ENCODE data around the gene FGF10.

FGF10 gene

DNA sequence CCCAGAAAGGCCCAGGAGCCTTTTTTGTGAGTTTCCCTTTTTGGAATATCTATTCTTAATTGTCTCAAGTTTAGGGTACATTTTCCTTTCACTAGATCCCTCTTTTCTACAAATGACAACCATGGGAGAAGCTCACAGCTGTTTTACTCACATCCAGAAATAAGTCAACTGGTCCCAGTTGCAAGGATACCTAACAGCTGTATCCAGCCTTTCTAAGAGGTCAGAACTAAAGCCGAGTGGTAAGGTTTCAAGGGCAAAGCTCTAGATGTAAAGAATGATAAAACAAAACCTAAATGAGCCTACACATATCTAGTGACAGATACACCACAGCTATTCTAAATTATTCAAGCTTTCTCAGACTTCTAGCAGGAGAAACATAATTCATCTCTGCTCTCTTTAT lies 4.4 kb downstream of the FGF10 start:
- H3K4me1 Mint-ChIP-seq (ENCODE audit: low read depth in 2 of 2): no peaks in the 10 kb centered on the region
- H3K36me3 Mint-ChIP-seq (ENCODE audit: insufficient read depth): no peaks in the 10 kb centered on the region
- DNase-seq (no peak), ATAC-seq (replicated peaks) (no peak)
- peaks cover 2 to 18% of the 10 kb centered on the region in 2 donors for H3K9me3 Mint-ChIP-seq
- H3K27me3 Mint-ChIP-seq: peaks cover 18 to 31% of the 10 kb centered on the region in 2 donors
- no peak overlapping the region for H3K27ac Mint-ChIP-seq
- no peak overlapping the region for H3K4me3 Mint-ChIP-seq

DNA sequence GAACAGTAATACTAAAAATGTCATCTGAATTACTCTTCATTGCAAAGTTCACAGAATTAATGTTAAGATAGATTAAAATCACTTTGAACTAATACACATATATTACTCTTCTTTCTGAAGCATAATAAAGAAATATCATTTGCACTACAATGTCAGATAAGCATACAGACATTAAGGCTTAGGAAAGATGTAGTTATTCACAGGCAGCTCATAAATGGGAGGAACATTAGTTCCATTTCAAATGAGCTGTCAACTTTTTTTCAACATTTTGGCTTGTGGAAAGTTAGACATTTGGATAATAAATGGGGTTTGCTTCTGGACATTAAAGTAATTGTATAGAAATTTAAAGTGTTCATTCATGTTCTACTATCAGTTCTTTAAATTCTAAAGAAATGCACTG lies 6.3 kb downstream of the FGF10 start:
- peaks cover 11 to 12% of the 10 kb centered on the region in 2 donors for H3K27me3 Mint-ChIP-seq
- no peak overlapping the region for H3K27ac Mint-ChIP-seq
- no peaks in the 10 kb centered on the region for H3K4me1 Mint-ChIP-seq (ENCODE audit: low read depth in 2 of 2)
- DNase-seq (no peak), ATAC-seq (replicated peaks) (no peak)
- peaks cover 6 to 18% of the 10 kb centered on the region in 2 donors for H3K9me3 Mint-ChIP-seq
- H3K4me3 Mint-ChIP-seq: no peak overlapping the region
- no peaks in the 10 kb centered on the region for H3K36me3 Mint-ChIP-seq (ENCODE audit: insufficient read depth)

DNA sequence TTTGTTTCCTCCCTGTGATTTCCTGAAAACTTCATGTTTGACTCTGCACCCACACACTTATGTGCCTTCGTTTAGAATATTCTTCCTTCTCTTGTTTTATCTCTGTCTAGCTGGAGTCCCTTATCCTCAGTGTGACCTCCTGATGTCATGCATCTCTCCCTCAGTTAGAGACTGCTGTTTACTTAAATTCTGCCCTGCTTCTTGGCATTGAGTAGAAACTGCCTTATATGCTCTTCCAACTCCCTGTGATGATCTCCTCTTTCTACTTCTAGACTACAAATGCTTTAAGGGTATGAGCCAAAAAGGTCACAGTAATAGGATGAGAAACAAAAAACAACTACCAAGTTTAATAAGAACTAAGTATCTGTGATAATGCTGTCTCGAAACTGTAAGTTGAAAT lies 12.2 kb downstream of the FGF10 start:
- Mint-ChIP-seq H3K27me3 (no peaks in the 10 kb centered on the region), H3K4me1 (ENCODE audit: low read depth in 2 of 2) (no peaks in the 10 kb centered on the region), H3K36me3 (ENCODE audit: insufficient read depth) (no peaks in the 10 kb centered on the region), H3K9me3 (peaks cover 10 to 43% of the 10 kb centered on the region in 2 donors), H3K27ac (no peak overlapping the region), H3K4me3 (no peak overlapping the region)
- no peak for DNase-seq
- ATAC-seq (replicated peaks): no peak

DNA sequence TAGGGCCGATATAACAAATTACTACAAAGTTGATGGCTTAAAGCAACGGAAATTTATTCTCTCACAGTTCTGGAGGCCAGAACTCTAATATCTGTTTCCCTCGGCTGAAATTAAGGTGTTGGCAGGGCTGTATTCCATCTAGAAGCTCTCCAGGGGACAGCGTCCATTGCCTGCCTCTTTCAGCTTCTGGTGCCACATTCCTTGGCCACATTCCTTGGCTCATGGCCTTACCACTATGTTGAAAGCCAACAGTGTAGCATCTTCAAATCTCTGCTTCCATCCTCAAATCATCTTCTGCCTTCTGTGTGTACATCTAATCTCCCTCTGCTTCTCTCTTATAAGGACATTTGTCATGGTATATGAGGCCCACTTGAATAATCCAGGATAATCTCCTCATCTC lies 17.2 kb downstream of the FGF10 start:
- Mint-ChIP-seq H3K4me3 (no peak overlapping the region), H3K4me1 (ENCODE audit: low read depth in 2 of 2) (no peaks in the 10 kb centered on the region), H3K9me3 (peaks cover 7 to 30% of the 10 kb centered on the region in 2 donors), H3K27me3 (no peaks in the 10 kb centered on the region), H3K27ac (no peak overlapping the region), H3K36me3 (ENCODE audit: insufficient read depth) (no peaks in the 10 kb centered on the region)
- no peak for DNase-seq
- ATAC-seq (replicated peaks): no peak

DNA sequence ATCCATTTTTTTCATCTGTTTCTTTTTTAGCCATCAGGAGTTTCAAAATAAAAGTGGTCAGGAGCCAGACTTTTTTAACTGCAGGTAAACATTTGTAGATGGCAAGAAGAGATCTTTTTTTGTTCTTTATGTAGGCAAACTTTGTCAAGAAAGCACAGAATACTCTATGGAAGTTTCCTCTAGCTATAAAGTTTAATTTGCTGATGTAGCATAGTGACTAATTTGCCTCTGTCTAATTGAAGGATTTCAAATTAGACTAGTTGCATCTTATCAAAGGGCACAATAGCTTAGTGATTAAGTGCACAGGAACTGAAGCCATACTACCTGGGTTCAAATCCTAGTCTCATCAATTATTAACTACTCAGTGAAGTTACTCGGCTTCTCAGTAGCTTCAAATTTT lies 22.0 kb downstream of the FGF10 start:
- no peak for DNase-seq
- no peaks in the 10 kb centered on the region for H3K27me3 Mint-ChIP-seq
- no peaks in the 10 kb centered on the region for H3K36me3 Mint-ChIP-seq (ENCODE audit: insufficient read depth)
- H3K27ac Mint-ChIP-seq: no peak overlapping the region
- H3K4me3 Mint-ChIP-seq: no peak overlapping the region
- H3K9me3 Mint-ChIP-seq: peaks cover 4 to 13% of the 10 kb centered on the region in 2 donors
- no peak for ATAC-seq (replicated peaks)
- H3K4me1 Mint-ChIP-seq (ENCODE audit: low read depth in 2 of 2): no peaks in the 10 kb centered on the region

DNA sequence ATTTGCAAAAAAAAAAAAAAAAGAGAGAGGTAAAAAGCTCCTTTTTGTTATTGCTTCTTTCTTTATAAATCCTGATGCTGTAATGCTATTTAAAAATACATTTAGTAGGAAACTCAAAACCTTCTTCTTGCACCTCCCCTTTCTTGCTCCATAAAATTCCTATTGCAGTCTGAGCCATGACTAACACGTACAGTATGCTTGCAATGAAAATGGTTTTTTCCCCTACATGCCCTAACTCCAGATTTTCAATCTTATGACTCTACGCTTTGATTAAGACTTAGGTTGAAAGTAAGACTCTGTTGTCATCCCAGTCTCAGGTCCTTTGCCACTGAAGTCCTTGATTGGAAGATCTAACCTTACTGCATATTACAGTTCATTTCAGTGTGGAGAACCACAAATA lies 23.9 kb downstream of the FGF10 start:
- Mint-ChIP-seq H3K4me3 (no peak overlapping the region), H3K27me3 (no peaks in the 10 kb centered on the region), H3K9me3 (peaks cover 7 to 17% of the 10 kb centered on the region in 2 donors), H3K27ac (no peak overlapping the region), H3K4me1 (ENCODE audit: low read depth in 2 of 2) (no peaks in the 10 kb centered on the region), H3K36me3 (ENCODE audit: insufficient read depth) (no peaks in the 10 kb centered on the region)
- DNase-seq: no peak
- ATAC-seq (replicated peaks): no peak

DNA sequence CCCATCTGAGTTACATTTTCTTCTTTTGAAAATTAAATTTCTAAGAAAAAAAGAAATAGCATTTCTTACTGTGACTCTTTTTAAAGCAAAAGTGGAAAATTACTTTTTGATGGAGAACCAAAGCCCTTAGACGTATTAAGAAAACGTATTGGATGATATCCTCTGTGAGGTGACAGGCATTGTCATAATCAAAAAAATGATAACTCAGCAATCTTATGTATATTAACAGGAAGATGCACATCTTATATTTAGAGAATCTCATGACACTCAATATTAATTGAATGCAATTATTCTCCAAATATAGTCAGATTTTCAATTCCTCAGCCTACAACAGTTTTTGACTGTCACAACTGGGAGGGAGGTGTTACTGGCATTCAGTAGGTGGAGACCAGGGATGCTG lies 25.1 kb downstream of the FGF10 start:
- Mint-ChIP-seq H3K36me3 (ENCODE audit: insufficient read depth) (no peaks in the 10 kb centered on the region), H3K4me3 (no peak overlapping the region), H3K9me3 (peaks cover 9 to 17% of the 10 kb centered on the region in 2 donors), H3K27me3 (no peaks in the 10 kb centered on the region), H3K4me1 (ENCODE audit: low read depth in 2 of 2) (no peaks in the 10 kb centered on the region), H3K27ac (no peak overlapping the region)
- ATAC-seq (replicated peaks) (no peak), DNase-seq (no peak)

DNA sequence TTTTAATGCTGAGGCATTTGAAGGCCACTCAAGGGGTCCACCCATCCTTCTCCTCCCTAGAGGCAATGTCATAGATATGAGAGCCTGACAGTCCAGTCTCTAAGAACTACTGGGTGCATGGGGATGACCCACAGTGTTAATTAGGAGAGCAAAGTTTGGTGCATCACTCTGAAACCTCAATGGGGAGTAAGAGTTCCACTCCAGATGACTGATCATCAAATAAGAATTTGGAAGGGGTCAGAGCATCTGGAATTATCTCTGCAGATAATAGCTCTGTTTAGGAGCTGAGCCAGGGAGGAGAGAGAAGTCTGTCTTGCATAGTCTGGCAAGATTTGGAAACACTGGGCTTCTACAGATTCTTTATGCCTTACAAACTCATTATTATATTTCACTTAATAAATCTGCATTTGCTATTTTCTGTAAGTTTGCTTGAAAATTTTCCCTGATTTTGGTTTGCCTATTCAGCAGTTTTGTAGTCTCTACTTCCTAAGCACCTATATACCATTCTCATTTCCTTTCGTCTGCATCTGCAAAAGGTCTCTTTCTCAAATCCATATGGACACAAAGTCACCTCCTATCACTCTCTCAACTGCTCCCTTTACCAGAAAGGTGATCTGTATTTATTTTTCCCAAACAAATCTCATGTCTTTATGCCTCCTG lies 27.7 kb downstream of the FGF10 start:
- Mint-ChIP-seq H3K27me3 (no peaks in the 10 kb centered on the region), H3K36me3 (ENCODE audit: insufficient read depth) (no peaks in the 10 kb centered on the region), H3K27ac (no peak overlapping the region), H3K4me3 (no peak overlapping the region), H3K9me3 (peaks cover 9 to 17% of the 10 kb centered on the region in 2 donors), H3K4me1 (ENCODE audit: low read depth in 2 of 2) (no peaks in the 10 kb centered on the region)
- DNase-seq (no peak), ATAC-seq (replicated peaks) (no peak)

DNA sequence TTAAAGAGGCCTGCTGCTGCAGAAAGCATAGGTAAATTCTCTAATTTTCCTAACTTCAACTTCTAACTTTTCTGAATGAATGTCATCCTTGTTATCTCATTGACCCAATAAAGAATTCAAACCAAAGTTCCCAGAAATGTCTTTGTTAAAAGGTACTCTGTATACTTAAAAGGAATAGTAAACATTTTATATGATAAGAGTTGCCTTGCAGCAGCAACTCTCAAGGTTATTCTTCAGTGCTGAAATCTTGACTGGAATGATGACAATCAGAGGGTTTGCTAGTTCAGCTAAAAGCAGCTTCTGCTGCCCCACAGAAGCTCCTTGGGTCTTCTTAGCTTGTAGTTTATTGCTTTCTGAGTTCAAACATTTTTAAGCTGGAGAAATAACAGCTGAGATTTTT lies 28.3 kb downstream of the FGF10 start:
- DNase-seq: no peak
- Mint-ChIP-seq H3K27me3 (no peaks in the 10 kb centered on the region), H3K36me3 (ENCODE audit: insufficient read depth) (no peaks in the 10 kb centered on the region), H3K4me3 (no peak overlapping the region), H3K9me3 (peaks cover 6 to 17% of the 10 kb centered on the region in 2 donors), H3K4me1 (ENCODE audit: low read depth in 2 of 2) (no peaks in the 10 kb centered on the region), H3K27ac (no peak overlapping the region)
- ATAC-seq (replicated peaks): no peak

DNA sequence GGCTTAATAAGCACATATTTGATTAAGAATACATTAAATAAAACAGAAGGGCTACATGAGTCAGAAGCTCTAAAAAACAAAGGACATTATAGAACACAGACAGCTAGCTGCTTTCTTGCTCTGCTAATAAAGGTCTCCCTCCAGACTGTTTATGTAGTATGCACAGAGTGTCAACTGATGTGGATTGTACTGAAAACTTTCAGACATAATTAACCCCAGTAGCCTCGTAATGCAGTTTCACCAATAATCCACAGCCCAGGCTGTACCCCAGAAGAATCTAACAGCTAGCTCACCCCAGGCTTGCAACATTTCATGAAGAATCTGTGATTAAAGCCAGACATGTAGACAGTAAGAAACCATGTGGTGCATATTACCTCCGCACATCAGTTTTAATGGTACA lies 30.8 kb downstream of the FGF10 start:
- H3K36me3 Mint-ChIP-seq (ENCODE audit: insufficient read depth): no peaks in the 10 kb centered on the region
- peaks cover 9 to 11% of the 10 kb centered on the region in 2 donors for H3K9me3 Mint-ChIP-seq
- H3K4me1 Mint-ChIP-seq (ENCODE audit: low read depth in 2 of 2): no peaks in the 10 kb centered on the region
- no peak overlapping the region for H3K4me3 Mint-ChIP-seq
- H3K27me3 Mint-ChIP-seq: no peaks in the 10 kb centered on the region
- ATAC-seq (replicated peaks) (no peak), DNase-seq (no peak)
- no peak overlapping the region for H3K27ac Mint-ChIP-seq

DNA sequence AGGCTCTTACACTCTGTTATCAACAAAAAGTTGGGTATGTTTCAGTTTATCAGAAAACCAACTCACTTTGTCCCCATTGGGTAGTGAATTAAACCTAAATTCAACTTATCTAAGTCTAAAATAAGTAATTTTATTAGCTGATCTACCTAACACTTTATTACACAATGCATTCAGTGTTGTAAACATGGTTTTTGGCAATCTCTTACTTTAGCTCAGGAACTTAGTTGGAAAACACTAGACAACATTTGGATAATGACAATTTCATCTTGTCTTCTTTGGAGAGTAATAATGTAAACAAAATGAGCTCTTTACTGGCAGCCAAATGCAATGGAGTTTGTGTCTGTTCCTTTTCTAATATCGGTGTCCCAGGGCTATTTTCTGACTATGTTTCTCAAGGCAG lies 33.0 kb downstream of the FGF10 start:
- no peak overlapping the region for H3K4me3 Mint-ChIP-seq
- no peaks in the 10 kb centered on the region for H3K27me3 Mint-ChIP-seq
- no peaks in the 10 kb centered on the region for H3K4me1 Mint-ChIP-seq (ENCODE audit: low read depth in 2 of 2)
- no peak for DNase-seq
- no peak for ATAC-seq (replicated peaks)
- peaks cover 0 to 4% of the 10 kb centered on the region in 2 donors for H3K9me3 Mint-ChIP-seq
- no peaks in the 10 kb centered on the region for H3K36me3 Mint-ChIP-seq (ENCODE audit: insufficient read depth)
- no peak overlapping the region for H3K27ac Mint-ChIP-seq

DNA sequence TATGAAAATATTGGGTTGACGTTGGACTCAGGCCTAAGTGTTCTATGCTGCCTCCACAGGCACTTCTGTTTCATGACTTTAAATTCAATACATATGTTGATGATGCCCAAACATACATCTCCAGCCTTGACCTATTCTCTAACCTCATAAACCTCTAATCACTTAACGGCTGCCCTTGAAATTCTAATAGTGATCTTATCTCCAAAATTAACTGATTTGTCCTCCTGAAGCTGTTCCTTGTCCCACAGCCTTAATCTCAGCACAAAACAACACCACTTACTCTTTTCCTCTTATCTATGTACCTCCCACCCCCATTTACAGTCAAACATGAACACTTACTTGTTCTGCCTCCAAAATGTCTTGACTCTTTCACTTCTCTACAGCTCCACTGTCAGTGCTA lies 43.3 kb downstream of the FGF10 start:
- Mint-ChIP-seq H3K27me3 (no peaks in the 10 kb centered on the region), H3K4me1 (ENCODE audit: low read depth in 2 of 2) (no peaks in the 10 kb centered on the region), H3K9me3 (peaks cover 8 to 12% of the 10 kb centered on the region in 2 donors), H3K4me3 (no peak overlapping the region), H3K36me3 (ENCODE audit: insufficient read depth) (no peaks in the 10 kb centered on the region), H3K27ac (no peak overlapping the region)
- no peak for ATAC-seq (replicated peaks)
- DNase-seq: no peak

DNA sequence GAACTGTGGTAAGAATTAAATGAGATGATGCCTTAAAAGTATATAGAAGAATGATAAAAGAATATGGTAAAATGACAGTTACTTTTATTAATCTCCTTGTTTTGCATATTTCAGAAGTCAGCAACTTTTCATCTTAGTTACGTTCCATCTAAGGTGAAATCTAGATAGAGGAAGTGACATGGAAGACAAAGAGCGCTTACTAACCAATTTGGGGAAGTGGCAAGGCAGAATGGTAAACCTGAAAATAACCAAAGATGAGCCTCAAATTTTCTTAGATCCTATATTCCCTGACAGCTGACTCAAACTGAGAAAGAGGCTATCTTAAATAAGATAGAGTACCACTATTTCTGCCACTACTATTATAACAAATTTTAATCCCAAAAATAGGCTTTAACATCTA lies 52.5 kb downstream of the FGF10 start:
- no peak for ATAC-seq (replicated peaks)
- H3K27me3 Mint-ChIP-seq: no peaks in the 10 kb centered on the region
- DNase-seq: no peak
- H3K36me3 Mint-ChIP-seq (ENCODE audit: insufficient read depth): no peaks in the 10 kb centered on the region
- no peaks in the 10 kb centered on the region for H3K4me1 Mint-ChIP-seq (ENCODE audit: low read depth in 2 of 2)
- H3K4me3 Mint-ChIP-seq: no peak overlapping the region
- H3K9me3 Mint-ChIP-seq: peaks cover 0 to 7% of the 10 kb centered on the region in 2 donors
- H3K27ac Mint-ChIP-seq: no peak overlapping the region

DNA sequence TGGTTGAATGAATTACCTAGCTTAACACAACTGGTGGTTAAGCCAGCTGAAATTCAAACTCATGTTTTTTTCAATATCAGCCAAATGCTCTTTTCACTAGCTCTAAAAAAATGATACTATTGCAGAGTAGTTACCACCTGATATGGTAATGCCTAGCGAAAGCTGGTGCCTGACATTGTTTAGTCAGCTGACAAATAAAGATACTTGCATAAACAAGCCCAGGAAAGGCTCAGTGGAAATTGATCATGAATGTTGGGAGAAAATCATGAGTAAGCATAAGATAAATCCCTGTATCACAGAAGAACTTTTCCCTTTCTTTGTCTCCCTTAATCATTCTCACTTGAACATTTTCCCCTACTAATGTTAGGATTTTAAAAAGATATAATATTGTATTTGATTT lies 54.6 kb downstream of the FGF10 start:
- ATAC-seq (replicated peaks) (no peak), DNase-seq (no peak)
- Mint-ChIP-seq H3K27me3 (no peaks in the 10 kb centered on the region), H3K27ac (no peak overlapping the region), H3K9me3 (peaks cover 0 to 4% of the 10 kb centered on the region in 2 donors), H3K36me3 (ENCODE audit: insufficient read depth) (no peaks in the 10 kb centered on the region), H3K4me3 (no peak overlapping the region), H3K4me1 (ENCODE audit: low read depth in 2 of 2) (no peaks in the 10 kb centered on the region)

All from effector memory CD8-positive, alpha-beta T cell (primary cell).